ENCODE data around the gene PIK3R5. TPM values are rescaled to one million over a fixed set of nuclear protein-coding genes. Genes with fewer than 3 reads are reported as not detected.

PIK3R5 gene
- polyA plus RNA-seq, 1 donor (not counting 4 experiments of a cell fraction or from before 2014, with no cell fraction given) = not detected

DNA sequence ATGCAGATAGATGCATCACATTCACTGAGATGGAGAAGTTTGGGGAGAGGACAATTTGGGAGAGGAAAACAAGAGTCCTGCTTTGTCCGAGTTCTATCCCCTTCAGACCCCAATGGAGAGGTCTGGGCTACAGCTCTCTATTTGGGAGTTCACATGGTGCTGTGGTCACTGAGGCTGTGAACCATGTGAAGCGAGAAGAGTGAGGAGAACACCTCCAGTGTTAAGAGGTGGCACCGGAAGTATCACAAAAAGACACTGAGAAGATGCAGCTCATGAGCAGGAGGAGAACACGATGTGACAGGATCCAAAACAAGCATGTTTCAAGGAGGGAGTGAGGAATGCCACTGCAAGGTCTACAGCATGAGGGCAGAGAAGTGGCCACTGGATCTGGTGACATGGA, 39.7 kb downstream of the PIK3R5 start:
- no peak overlapping the region for H3K27ac ChIP-seq (ENCODE audit: control insufficient read depth, insufficient read depth, low read length)
- FAIRE-seq = no peak
- peaks cover 10% of the 10 kb centered on the region for H3K9me3 ChIP-seq (ENCODE audit: control insufficient read depth, low read depth, low read length)

DNA sequence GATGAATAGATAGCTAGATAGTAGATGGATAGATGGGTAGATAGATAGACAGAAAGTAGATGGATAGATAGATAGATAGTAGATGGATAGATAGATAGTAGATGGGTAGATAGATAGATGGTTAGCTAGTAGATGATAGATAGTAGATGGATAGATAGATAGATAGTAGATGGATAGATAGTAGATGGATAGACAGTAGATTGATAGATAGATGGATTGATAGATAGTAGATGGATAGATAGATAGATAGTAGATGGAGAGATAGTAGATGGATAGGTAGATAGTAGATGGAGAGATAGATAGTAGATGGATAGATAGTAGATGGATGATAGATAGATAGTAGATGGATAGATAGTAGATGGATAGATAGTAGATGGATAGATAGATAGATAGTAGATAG, 40.4 kb downstream of the PIK3R5 start:
- Histone ChIP-seq H2AFZ (ENCODE audit: control insufficient read depth, low read length) (no peak overlapping the region), H3K4me1 (ENCODE audit: control insufficient read depth, extremely low read depth, insufficient read depth, low read length) (peaks cover 9% of the 10 kb centered on the region), H3K27me3 (ENCODE audit: control insufficient read depth, extremely low read depth, insufficient read depth, low read length) (no peaks in the 10 kb centered on the region), H3K9me1 (ENCODE audit: control insufficient read depth, extremely low read depth, insufficient read depth, low read length) (no peaks in the 10 kb centered on the region), H3K4me2 (ENCODE audit: control insufficient read depth, extremely low read depth, insufficient read depth, low read depth, low read length) (no peak overlapping the region), H3K27ac (ENCODE audit: control insufficient read depth, insufficient read depth, low read length) (no peak overlapping the region), H3K79me2 (ENCODE audit: control insufficient read depth, insufficient read depth, low read length) (no peaks in the 10 kb centered on the region), H3K4me3 (ENCODE audit: control insufficient read depth in 2 of 3, extremely low read depth in 1 of 3, insufficient read depth in 2 of 3, low read depth in 1 of 3, low read length in 3 of 3) (no peak overlapping the region), H4K20me1 (ENCODE audit: control insufficient read depth, extremely low read depth, insufficient read depth, low read length) (no peaks in the 10 kb centered on the region), H3K9me3 (ENCODE audit: control insufficient read depth, low read depth, low read length) (peaks cover 10% of the 10 kb centered on the region), H3K9ac (ENCODE audit: control insufficient read depth, extremely low read depth, insufficient read depth, low read length) (no peak overlapping the region), H3K36me3 (ENCODE audit: control insufficient read depth in 2 of 2, extremely low read depth in 1 of 2, insufficient read depth in 2 of 2, low read length in 2 of 2) (no peaks in the 10 kb centered on the region)
- FAIRE-seq = no peak
- DNase-seq (ENCODE audit: low read depth, low spot score) = no peak
- dilution Hi-C loops (cut with MboI; ENCODE audit: extremely low pct_ligation_motif_present, low sequenced_read_pairs) = no loop called here
- TF ChIP-seq, protein P1, sequence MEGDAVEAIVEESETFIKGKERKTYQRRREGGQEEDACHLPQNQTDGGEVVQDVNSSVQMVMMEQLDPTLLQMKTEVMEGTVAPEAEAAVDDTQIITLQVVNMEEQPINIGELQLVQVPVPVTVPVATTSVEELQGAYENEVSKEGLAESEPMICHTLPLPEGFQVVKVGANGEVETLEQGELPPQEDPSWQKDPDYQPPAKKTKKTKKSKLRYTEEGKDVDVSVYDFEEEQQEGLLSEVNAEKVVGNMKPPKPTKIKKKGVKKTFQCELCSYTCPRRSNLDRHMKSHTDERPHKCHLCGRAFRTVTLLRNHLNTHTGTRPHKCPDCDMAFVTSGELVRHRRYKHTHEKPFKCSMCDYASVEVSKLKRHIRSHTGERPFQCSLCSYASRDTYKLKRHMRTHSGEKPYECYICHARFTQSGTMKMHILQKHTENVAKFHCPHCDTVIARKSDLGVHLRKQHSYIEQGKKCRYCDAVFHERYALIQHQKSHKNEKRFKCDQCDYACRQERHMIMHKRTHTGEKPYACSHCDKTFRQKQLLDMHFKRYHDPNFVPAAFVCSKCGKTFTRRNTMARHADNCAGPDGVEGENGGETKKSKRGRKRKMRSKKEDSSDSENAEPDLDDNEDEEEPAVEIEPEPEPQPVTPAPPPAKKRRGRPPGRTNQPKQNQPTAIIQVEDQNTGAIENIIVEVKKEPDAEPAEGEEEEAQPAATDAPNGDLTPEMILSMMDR (optimal IDR thresholded peaks at IDR 0.05 in 1 of 3, IDR thresholded peaks at IDR 0.05 in 1 of 3, conservative IDR thresholded peaks at IDR 0.05 in 1 of 3; ENCODE audit: extremely low read depth in 1 of 3, insufficient read depth in 2 of 3, low read length in 3 of 3) = no peak
- no peak for TF ChIP-seq EZH2 (IDR thresholded peaks at IDR 0.05; ENCODE audit: low read length)

More for the DNA sequence above, 39.7 kb downstream of the PIK3R5 start:
- H3K79me2 ChIP-seq (ENCODE audit: control insufficient read depth, insufficient read depth, low read length) = no peaks in the 10 kb centered on the region
- H3K27me3 ChIP-seq (ENCODE audit: control insufficient read depth, extremely low read depth, insufficient read depth, low read length) = no peaks in the 10 kb centered on the region
- dilution Hi-C loops (cut with MboI; ENCODE audit: extremely low pct_ligation_motif_present, low sequenced_read_pairs) = no loop called here
- H3K4me3 ChIP-seq (ENCODE audit: control insufficient read depth in 2 of 3, extremely low read depth in 1 of 3, insufficient read depth in 2 of 3, low read depth in 1 of 3, low read length in 3 of 3) = no peak overlapping the region
- no peaks in the 10 kb centered on the region for H4K20me1 ChIP-seq (ENCODE audit: control insufficient read depth, extremely low read depth, insufficient read depth, low read length)
- TF ChIP-seq, protein P1 (optimal IDR thresholded peaks at IDR 0.05 in 1 of 3, IDR thresholded peaks at IDR 0.05 in 1 of 3, conservative IDR thresholded peaks at IDR 0.05 in 1 of 3; ENCODE audit: extremely low read depth in 1 of 3, insufficient read depth in 2 of 3, low read length in 3 of 3) = no peak
- TF ChIP-seq EZH2 (IDR thresholded peaks at IDR 0.05; ENCODE audit: low read length) = no peak
- H3K4me1 ChIP-seq (ENCODE audit: control insufficient read depth, extremely low read depth, insufficient read depth, low read length) = peaks cover 9% of the 10 kb centered on the region
- no peaks in the 10 kb centered on the region for H3K9me1 ChIP-seq (ENCODE audit: control insufficient read depth, extremely low read depth, insufficient read depth, low read length)
- H3K9ac ChIP-seq (ENCODE audit: control insufficient read depth, extremely low read depth, insufficient read depth, low read length) = no peak overlapping the region
- DNase-seq (ENCODE audit: low read depth, low spot score) = no peak
- no peaks in the 10 kb centered on the region for H3K36me3 ChIP-seq (ENCODE audit: control insufficient read depth in 2 of 2, extremely low read depth in 1 of 2, insufficient read depth in 2 of 2, low read length in 2 of 2)
- no peak overlapping the region for H2AFZ ChIP-seq (ENCODE audit: control insufficient read depth, low read length)
- no peak overlapping the region for H3K4me2 ChIP-seq (ENCODE audit: control insufficient read depth, extremely low read depth, insufficient read depth, low read depth, low read length)
